ENCODE results near the gene ETV2.

DNA sequence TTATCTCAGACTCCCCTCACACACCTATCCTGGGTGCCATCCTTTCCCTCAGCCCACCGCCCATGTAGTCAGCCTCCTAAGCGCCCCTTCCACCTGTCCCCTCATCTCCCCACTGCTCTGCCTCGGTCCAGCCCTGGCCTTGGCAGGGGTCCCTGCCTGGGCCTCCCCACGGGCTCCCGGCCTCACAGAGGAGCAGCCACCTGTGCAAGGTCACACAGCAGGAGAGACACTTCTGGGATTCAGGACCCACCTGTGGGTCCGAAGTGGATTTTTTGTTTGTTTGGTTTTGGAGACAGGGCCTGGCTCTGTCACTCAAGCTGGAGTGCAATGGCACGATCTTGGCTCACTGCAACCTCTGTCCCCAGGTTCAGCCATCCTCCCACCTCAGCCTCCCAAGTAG is 24.1 kb downstream of the ETV2 start:
- TF ChIP-seq, protein P1, sequence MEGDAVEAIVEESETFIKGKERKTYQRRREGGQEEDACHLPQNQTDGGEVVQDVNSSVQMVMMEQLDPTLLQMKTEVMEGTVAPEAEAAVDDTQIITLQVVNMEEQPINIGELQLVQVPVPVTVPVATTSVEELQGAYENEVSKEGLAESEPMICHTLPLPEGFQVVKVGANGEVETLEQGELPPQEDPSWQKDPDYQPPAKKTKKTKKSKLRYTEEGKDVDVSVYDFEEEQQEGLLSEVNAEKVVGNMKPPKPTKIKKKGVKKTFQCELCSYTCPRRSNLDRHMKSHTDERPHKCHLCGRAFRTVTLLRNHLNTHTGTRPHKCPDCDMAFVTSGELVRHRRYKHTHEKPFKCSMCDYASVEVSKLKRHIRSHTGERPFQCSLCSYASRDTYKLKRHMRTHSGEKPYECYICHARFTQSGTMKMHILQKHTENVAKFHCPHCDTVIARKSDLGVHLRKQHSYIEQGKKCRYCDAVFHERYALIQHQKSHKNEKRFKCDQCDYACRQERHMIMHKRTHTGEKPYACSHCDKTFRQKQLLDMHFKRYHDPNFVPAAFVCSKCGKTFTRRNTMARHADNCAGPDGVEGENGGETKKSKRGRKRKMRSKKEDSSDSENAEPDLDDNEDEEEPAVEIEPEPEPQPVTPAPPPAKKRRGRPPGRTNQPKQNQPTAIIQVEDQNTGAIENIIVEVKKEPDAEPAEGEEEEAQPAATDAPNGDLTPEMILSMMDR (IDR thresholded peaks at IDR 0.05): no peak
- TF ChIP-seq POLR2A (IDR thresholded peaks at IDR 0.05) (no peak), EP300 (IDR thresholded peaks at IDR 0.05) (no peak), POLR2AphosphoS5 (IDR thresholded peaks at IDR 0.05) (no peak)
